Measurements from ENCODE around the gene PAXIP1. TPM values are rescaled to one million over a fixed set of nuclear protein-coding genes. Genes with fewer than 3 reads are reported as not detected.

The PAXIP1 gene
- total RNA-seq, 1 donor from 2014 or later: 1.7 TPM

- Histone ChIP-seq H3K4me1 (peaks cover 0 to 3% of the 10 kb centered on the region in 2 donors), H3K4me3 (no peak overlapping the region), H3K9me3 (no peaks in the 10 kb centered on the region), H3K36me3 (no peaks in the 10 kb centered on the region), H3K27me3 (peaks cover 6% of the 10 kb centered on the region), H3K27ac (no peak overlapping the region)
- no peak for TF ChIP-seq CTCF (IDR thresholded peaks at IDR 0.05)
- no peak for DNase-seq (ENCODE audit: low spot score in 2 of 2)
- intact Hi-C loops (cut with DNase I): no loop called here
Observed at GRCh38 chr7:154916856-154917807, 85.8 kb downstream of the PAXIP1 start.

- H3K4me3 ChIP-seq: no peak overlapping the region
- H3K36me3 ChIP-seq: no peaks in the 10 kb centered on the region
- no peak overlapping the region for H3K27ac ChIP-seq
- H3K9me3 ChIP-seq: no peaks in the 10 kb centered on the region
- TF ChIP-seq CTCF (IDR thresholded peaks at IDR 0.05): no peak
- DNase-seq (ENCODE audit: low spot score in 2 of 2): peak in 1 of 2 donors; percentile 49
- peaks cover 0 to 3% of the 10 kb centered on the region in 2 donors for H3K4me1 ChIP-seq
- intact Hi-C loops (cut with DNase I): no loop called here
- peaks cover 6% of the 10 kb centered on the region for H3K27me3 ChIP-seq
Observed at GRCh38 chr7:154916381-154916780, 86.5 kb downstream of the PAXIP1 start.

GRCh38 chr7:154915600-154915999 is 87.3 kb downstream of the PAXIP1 start:
- Histone ChIP-seq H3K36me3 (no peaks in the 10 kb centered on the region), H3K27ac (no peak overlapping the region), H3K4me3 (no peak overlapping the region), H3K4me1 (peaks cover 0 to 3% of the 10 kb centered on the region in 2 donors), H3K27me3 (peaks cover 6% of the 10 kb centered on the region), H3K9me3 (no peaks in the 10 kb centered on the region)
- no peak for TF ChIP-seq CTCF (IDR thresholded peaks at IDR 0.05)
- peak in 1 of 2 donors; percentile 33 for DNase-seq (ENCODE audit: low spot score in 2 of 2)
- intact Hi-C loops (cut with DNase I): no loop called here

- no peak for DNase-seq (ENCODE audit: low spot score in 2 of 2)
- no peak for TF ChIP-seq CTCF (IDR thresholded peaks at IDR 0.05)
- intact Hi-C loops (cut with DNase I): no loop called here
Observed at GRCh38 chr7:154914996-154915380, 87.9 kb downstream of the PAXIP1 start.

GRCh38 chr7:154914308-154914995 is 88.5 kb downstream of the PAXIP1 start:
- Histone ChIP-seq H3K9me3 (no peaks in the 10 kb centered on the region), H3K4me1 (peaks cover 0 to 3% of the 10 kb centered on the region in 2 donors), H3K4me3 (peak overlapping the region; percentile 36 to 60), H3K27ac (no peak overlapping the region), H3K36me3 (no peaks in the 10 kb centered on the region), H3K27me3 (peaks cover 6% of the 10 kb centered on the region)
- peak in 1 of 2 donors; percentile 57 for DNase-seq (ENCODE audit: low spot score in 2 of 2)
- TF ChIP-seq CTCF (IDR thresholded peaks at IDR 0.05): no peak
- intact Hi-C loops (cut with DNase I): no loop called here

More at GRCh38 chr7:154914996-154915380, 87.9 kb downstream of the PAXIP1 start:
- Histone ChIP-seq H3K4me1 (peaks cover 0 to 3% of the 10 kb centered on the region in 2 donors), H3K27ac (no peak overlapping the region), H3K4me3 (no peak overlapping the region), H3K27me3 (peaks cover 6% of the 10 kb centered on the region), H3K36me3 (no peaks in the 10 kb centered on the region), H3K9me3 (no peaks in the 10 kb centered on the region)
